Measurements from ENCODE around the gene C2CD4B. TPM values are rescaled to one million over a fixed set of nuclear protein-coding genes. Genes with fewer than 3 reads are reported as not detected.

The C2CD4B gene
- total RNA-seq, 1 experiment from 2014 or later: 0.13 TPM

DNA sequence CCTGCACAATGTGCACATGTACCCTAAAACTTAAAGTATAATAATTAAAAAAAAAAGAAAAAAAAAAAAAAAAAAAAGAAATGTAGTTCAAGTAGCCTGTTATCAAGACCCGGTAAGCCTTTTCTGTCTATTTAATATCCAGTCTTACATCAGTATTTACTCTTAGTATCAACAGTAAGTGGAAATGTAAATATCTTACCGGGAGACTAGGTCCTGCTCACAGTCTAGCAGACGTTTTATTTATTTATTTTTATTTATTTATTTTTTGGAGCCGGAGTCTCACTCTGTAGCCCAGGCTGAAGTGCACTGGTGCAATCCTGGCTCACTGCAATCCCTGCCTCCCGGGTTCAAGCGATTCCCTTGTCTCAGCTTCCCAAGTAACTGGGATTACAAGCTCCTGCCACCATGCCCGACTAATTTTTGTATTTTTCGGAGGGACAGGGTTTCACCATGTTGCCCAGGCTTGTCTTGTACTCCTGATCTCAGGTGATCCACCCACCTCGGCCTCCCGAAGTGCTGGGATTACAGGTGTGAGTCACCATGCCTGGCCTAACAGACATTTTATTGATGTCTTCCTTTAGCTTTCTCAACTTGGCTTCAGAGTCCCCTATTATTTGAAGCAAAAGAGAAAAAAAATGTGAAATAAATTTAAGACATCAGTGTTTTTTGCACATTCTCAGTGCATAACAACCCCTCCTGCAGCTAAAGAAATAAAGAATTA lies 19.9 kb downstream of the C2CD4B start:
- Histone ChIP-seq H3K27me3 (ENCODE audit: insufficient read depth, low read length) (no peaks in the 10 kb centered on the region), H3K79me1 (ENCODE audit: insufficient read depth, low read depth, low read length, poor library complexity, severe bottlenecking) (no peaks in the 10 kb centered on the region), H2BK20ac (ENCODE audit: low read depth, low read length, poor library complexity, severe bottlenecking) (no peak overlapping the region), H3K27ac (ENCODE audit: insufficient read length, low read depth, low read length) (no peak overlapping the region), H2BK5ac (ENCODE audit: insufficient read length, low read length) (no peak overlapping the region), H3K79me2 (ENCODE audit: insufficient read depth, low read length) (no peaks in the 10 kb centered on the region), H2BK12ac (ENCODE audit: insufficient read length, low read depth, low read length) (no peak overlapping the region), H3K4me2 (ENCODE audit: insufficient read depth, insufficient read length, low read length) (no peak overlapping the region), H2AK5ac (ENCODE audit: insufficient read length, low read length) (no peak overlapping the region), H4K91ac (ENCODE audit: insufficient read length, low read depth, low read length) (no peak overlapping the region), H3K18ac (ENCODE audit: insufficient read length, low read depth, low read length) (no peak overlapping the region), H2BK120ac (ENCODE audit: low read depth, low read length, poor library complexity, severe bottlenecking) (no peak overlapping the region), H2AFZ (ENCODE audit: low read length) (no peak overlapping the region), H2BK15ac (ENCODE audit: low read depth, low read length) (no peak overlapping the region), H4K20me1 (ENCODE audit: control insufficient read depth, insufficient read depth, insufficient read length) (no peaks in the 10 kb centered on the region), H3K9me3 (ENCODE audit: control insufficient read depth, low read depth, low read length) (no peaks in the 10 kb centered on the region), H3K4ac (ENCODE audit: low read depth, low read length) (no peak overlapping the region), H3K9ac (ENCODE audit: extremely low read depth, insufficient read length, low read length) (no peak overlapping the region), H3K14ac (ENCODE audit: insufficient read depth, low read length) (no peak overlapping the region), H4K8ac (replicated peaks; ENCODE audit: insufficient read length, low read depth, low read length) (no peak overlapping the region), H3K23ac (ENCODE audit: insufficient read length, low read depth, low read length) (no peak overlapping the region), H4K5ac (ENCODE audit: insufficient read length, low read depth, low read length) (no peak overlapping the region), H3T11ph (ENCODE audit: low read length) (no peak overlapping the region), H3K23me2 (ENCODE audit: insufficient read length, low read depth, low read length, poor library complexity, severe bottlenecking) (no peaks in the 10 kb centered on the region), H3K56ac (ENCODE audit: insufficient read length, low read depth, low read length) (no peak overlapping the region), H3K4me1 (ENCODE audit: insufficient read depth, low read length) (no peaks in the 10 kb centered on the region)
- no peak for TF ChIP-seq CTCF (conservative IDR thresholded peaks at IDR 0.05)
- Mint-ChIP-seq H3K9me3 (peaks cover 3 to 7% of the 10 kb centered on the region in 2 experiments; a peak in 2 of 5 replicates), H3K4me3 (no peak overlapping the region), H3K27ac (no peak overlapping the region), H3K27me3 (ENCODE audit: low read depth) (no peaks in the 10 kb centered on the region; the same call in 1 of the 2 replicates), H3K4me1 (peaks cover 11% of the 10 kb centered on the region in 2 experiments), H3K36me3 (ENCODE audit: insufficient read depth in 1 of 3, low read depth in 3 of 3) (0 out of 7 replicates have a peak, but pooled peaks cover 0 to 3% (median 0%) of the 10 kb centered on the region in 3 experiments)
- no CpG with 5 or more reads among the region's 10 CpGs for WGBS (ENCODE audit: extremely low coverage, insufficient read length, low lambda C conversion rate)
- no peak for DNase-seq
